IMR-90 (cell line): Measurements from ENCODE around the gene FAHD1. TPM values are rescaled to one million over a fixed set of nuclear protein-coding genes. Genes with fewer than 3 reads are reported as not detected.

Experiments
- ATAC-seq: fragments of 200-7000 bp; cut with Tn5 transposase; 2 replicates; pipeline ENCODE4 v1.9.1; 2020; ENCODE audit warnings: low read depth, mild to moderate bottlenecking, moderate library complexity
- BruUV-seq: library from RNA; stranded (reverse); fragments of 400-500 nt; replicated peaks from 2 replicates; lab custom pipeline; 2021; lab: Mats Ljungman, UMichigan
- CTCF ChIA-PET: fragments of 300-600 bp; formaldehyde crosslinking; extraction: SDS; loops from one replicate; lab custom pipeline; 2021; ENCODE audit warnings: antibody characterized with exemption; lab: Yijun Ruan, JAX
- POLR2A ChIA-PET: fragments of 300-600 bp; sonication (Branson Sonifier 250); formaldehyde crosslinking; loops from one replicate; lab custom pipeline; 2022; ENCODE audit warnings: antibody characterized with exemption; ENCODE audit not compliant: unreplicated experiment; lab: Charles Lee
- DNase-seq: peaks from one replicate; pipeline ENCODE4 v3.0.0; 2013
- H2AFZ ChIP-seq: replicated peaks from 2 replicates; pipeline ENCODE3; 2013; ENCODE audit warnings: low read length, mild to moderate bottlenecking; ENCODE audit not compliant: poor library complexity
- H2AK5ac ChIP-seq: 2 replicates; pipeline ENCODE4 v1.6.1; 2013; ENCODE audit warnings: low read depth, low read length, inconsistent platforms
- H2AK9ac ChIP-seq: replicated peaks from 2 replicates; pipeline ENCODE3; 2013; ENCODE audit warnings: mild to moderate bottlenecking, low read depth, low read length, moderate library complexity; ENCODE audit not compliant: poor library complexity
- H2BK120ac ChIP-seq: 2 replicates; pipeline ENCODE4 v1.6.1; 2013; ENCODE audit warnings: low read depth, low read length, inconsistent platforms
- H2BK15ac ChIP-seq: 3 replicates; pipeline ENCODE4 v1.6.1; 2013; ENCODE audit warnings: low read depth, low read length, inconsistent platforms
- H2BK20ac ChIP-seq: 2 replicates; pipeline ENCODE4 v1.6.1; 2013; ENCODE audit warnings: low read depth, mild to moderate bottlenecking, inconsistent platforms, low read length, moderate library complexity
- H2BK5ac ChIP-seq: 2 replicates; pipeline ENCODE4 v1.6.1; 2013; ENCODE audit warnings: mild to moderate bottlenecking, low read depth, low read length, inconsistent platforms; ENCODE audit not compliant: poor library complexity, severe bottlenecking
- H3K14ac ChIP-seq: replicated peaks from 2 replicates; pipeline ENCODE4 v1.6.1; 2013; ENCODE audit warnings: low read depth, low read length, inconsistent platforms
- H3K18ac ChIP-seq: 2 replicates; pipeline ENCODE4 v1.6.1; 2013; ENCODE audit warnings: low read depth, low read length, control low read depth
- H3K23ac ChIP-seq: 2 replicates; pipeline ENCODE4 v1.6.1; 2013; ENCODE audit warnings: low read depth, low read length, inconsistent platforms
- H3K27ac ChIP-seq: 2 replicates; pipeline ENCODE4 v1.5.1; 2013; ENCODE audit warnings: mild to moderate bottlenecking, control low read depth, low read length; ENCODE audit not compliant: insufficient read depth
- H3K27me3 ChIP-seq: 2 replicates; pipeline ENCODE4 v1.6.1; 2013; ENCODE audit warnings: low read length; ENCODE audit not compliant: control insufficient read depth, insufficient read depth
- H3K36me3 ChIP-seq: 2 replicates; pipeline ENCODE4 v1.6.1; 2013; ENCODE audit warnings: low read length, mixed read lengths; ENCODE audit not compliant: control insufficient read depth, insufficient read depth
- H3K4ac ChIP-seq: 2 replicates; pipeline ENCODE4 v1.6.1; 2013; ENCODE audit warnings: low read depth, low read length, inconsistent platforms
- H3K4me1 ChIP-seq: 2 replicates; pipeline ENCODE4 v1.6.1; 2013; ENCODE audit warnings: low read length, mixed read lengths; ENCODE audit not compliant: control insufficient read depth, insufficient read depth
- H3K4me2 ChIP-seq: 2 replicates; pipeline ENCODE4 v1.6.1; 2013; ENCODE audit warnings: low read depth, mild to moderate bottlenecking, control low read depth, low read length, moderate library complexity
- H3K4me3 ChIP-seq: 2 replicates; pipeline ENCODE4 v1.5.1; 2013; ENCODE audit warnings: low read depth, mild to moderate bottlenecking, control low read depth, low read length, moderate library complexity; ENCODE audit not compliant: insufficient read depth
- H3K56ac ChIP-seq: 2 replicates; pipeline ENCODE4 v1.6.1; 2013; ENCODE audit warnings: low read length, inconsistent platforms; ENCODE audit not compliant: insufficient read depth; ENCODE audit errors: extremely low read depth
- H3K79me1 ChIP-seq, 2 experiments: 2 replicates each; pipeline ENCODE4 v1.6.1; 2013; ENCODE audit warnings: low read length in 2 of 2, inconsistent platforms in 1 of 2, low read depth in 1 of 2
- H3K9ac ChIP-seq: 2 replicates; pipeline ENCODE4 v1.6.1; 2013; ENCODE audit warnings: low read depth, low read length, control low read depth
- H3K9me1 ChIP-seq: 2 replicates; pipeline ENCODE4 v1.6.1; 2013; ENCODE audit warnings: low read length, inconsistent platforms; ENCODE audit not compliant: insufficient read depth
- H3K9me3 ChIP-seq: 2 replicates; pipeline ENCODE4 v1.6.1; 2013; ENCODE audit warnings: low read length; ENCODE audit not compliant: control insufficient read depth, insufficient read depth
- H4K20me1 ChIP-seq: 2 replicates; pipeline ENCODE4 v1.6.1; 2013; ENCODE audit warnings: low read length, inconsistent platforms; ENCODE audit not compliant: insufficient read depth
- H4K5ac ChIP-seq: 2 replicates; pipeline ENCODE4 v1.6.1; 2013; ENCODE audit warnings: mild to moderate bottlenecking, low read depth, low read length, control low read depth
- H4K8ac ChIP-seq, 2 experiments: 2 replicates each; pipeline ENCODE4 v1.6.1; 2013; ENCODE audit warnings: low read depth in 2 of 2, low read length in 2 of 2, control low read depth in 1 of 2, inconsistent platforms in 1 of 2
- H4K91ac ChIP-seq: 2 replicates; pipeline ENCODE4 v1.6.1; 2013; ENCODE audit warnings: low read depth, low read length, inconsistent platforms; ENCODE audit not compliant: insufficient read depth
- BHLHE40 ChIP-seq: fragments of 150-350 bp; IDR thresholded peaks from 2 replicates; pipeline ENCODE4 v1.6.1; 2016; ENCODE audit warnings: mild to moderate bottlenecking, low read depth, low read length
- CEBPB ChIP-seq: IDR thresholded peaks from 2 replicates; pipeline ENCODE4 v1.6.1; 2012; ENCODE audit warnings: low read depth, low read length, improper control_type of control experiment
- CHD1 ChIP-seq: IDR thresholded peaks from 2 replicates; pipeline ENCODE4 v1.6.1; 2012; ENCODE audit warnings: low read depth, low read length, improper control_type of control experiment
- FOS ChIP-seq: fragments of 150-350 bp; IDR thresholded peaks from 2 replicates; pipeline ENCODE4 v1.6.1; 2016; ENCODE audit warnings: low read depth, low read length
- MAFK ChIP-seq: IDR thresholded peaks from 2 replicates; pipeline ENCODE4 v1.6.1; 2012; ENCODE audit warnings: low read depth, low read length, improper control_type of control experiment
- MAZ ChIP-seq: IDR thresholded peaks from 2 replicates; pipeline ENCODE4 v1.6.1; 2012; ENCODE audit warnings: low read depth, mild to moderate bottlenecking, low read length, improper control_type of control experiment, moderate library complexity, borderline replicate concordance
- MXI1 ChIP-seq: IDR thresholded peaks from 2 replicates; pipeline ENCODE4 v1.6.1; 2012; ENCODE audit warnings: low read depth, mild to moderate bottlenecking, low read length, moderate library complexity, borderline replicate concordance
- NFE2L2 ChIP-seq: fragments of 150-350 bp; IDR thresholded peaks from 2 replicates; pipeline ENCODE4 v1.6.1; 2016; ENCODE audit warnings: low read depth, mild to moderate bottlenecking, low read length
- POLR2A ChIP-seq: IDR thresholded peaks from 2 replicates; pipeline ENCODE4 v1.6.1; 2012; ENCODE audit warnings: mild to moderate bottlenecking, low read depth, low read length
- RAD21 ChIP-seq: IDR thresholded peaks from 2 replicates; pipeline ENCODE4 v1.6.1; 2012; ENCODE audit warnings: low read length, improper control_type of control experiment
- RCOR1 ChIP-seq: IDR thresholded peaks from 2 replicates; pipeline ENCODE4 v1.6.1; 2012; ENCODE audit warnings: mild to moderate bottlenecking, low read length, improper control_type of control experiment; ENCODE audit not compliant: insufficient replicate concordance
- RFX5 ChIP-seq: IDR thresholded peaks from 2 replicates; pipeline ENCODE4 v1.8.0; 2012; ENCODE audit warnings: low read depth, mild to moderate bottlenecking, low read length, moderate library complexity
- SMC3 ChIP-seq: fragments of 150-350 bp; IDR thresholded peaks from 2 replicates; pipeline ENCODE4 v1.6.1; 2016; ENCODE audit warnings: low read depth, mild to moderate bottlenecking, antibody characterized with exemption, low read length, moderate library complexity
- WGBS, 2 experiments: methylation state at CpG; one replicate each; pipeline versions ENCODE4 v1.1.5 to v1.1.7; 2013; ENCODE audit warnings: missing lambda C conversion rate in 2 of 2; ENCODE audit not compliant: insufficient read length in 1 of 2; ENCODE audit errors: extremely low coverage in 2 of 2; 5-methylcytosine and 5-hydroxymethylcytosine counted together
- dilution Hi-C: fragments of 300-500 bp; cut with HindIII; formaldehyde crosslinking; loops from one replicate; pipeline ENCODE4 v1.14.3; 2018; ENCODE audit warnings: low sequenced_read_pairs; ENCODE audit not compliant: unreplicated experiment
- in situ Hi-C: fragments of 300-500 bp; cut with MboI; formaldehyde crosslinking; loops from 3 replicates; pipeline ENCODE4 v1.14.3; 2019; ENCODE audit warnings: low sequenced_read_pairs, inconsistent platforms, mixed read lengths
- intact Hi-C: fragments of 100-400 bp; cut with micrococcal nuclease; formaldehyde crosslinking; loops from 2 replicates; pipeline ENCODE4 v1.10.0; 2022
- polyA plus RNA-seq, 3 experiments: library from polyadenylated mRNA; depleted of rRNA; stranded (reverse); fragments of >200 nt; gene quantifications; 2 replicates each; pipeline ENCODE4 v1.2.3, GENCODE V29; 2012; ENCODE audit warnings: low replicate concordance in 1 of 3
- total RNA-seq: library from RNA; depleted of rRNA; stranded (reverse); fragments of >200 nt; gene quantifications from 2 replicates; pipeline ENCODE4 v1.2.3, GENCODE V29; 2012
- TF ChIP-seq, protein P1 (sequence below): fragments of 150-350 bp; IDR thresholded peaks from 2 replicates; pipeline ENCODE4 v1.6.1; 2016; ENCODE audit warnings: low read depth, mild to moderate bottlenecking, low read length, moderate library complexity, borderline replicate concordance
- TF ChIP-seq, protein P2 (sequence below): conservative IDR thresholded peaks from 2 replicates; pipeline ENCODE4 v1.5.1; 2012; ENCODE audit warnings: mild to moderate bottlenecking, low read depth, low read length, improper control_type of control experiment
- TF ChIP-seq, protein P3 (sequence below): fragments of 150-350 bp; IDR thresholded peaks from 2 replicates; pipeline ENCODE4 v1.6.1; 2017; ENCODE audit warnings: mild to moderate bottlenecking, antibody characterized with exemption, low read length, low read depth

The FAHD1 gene
- total and polyA plus RNA-seq, 2 of the 4 experiments (the other 2 are of a cell fraction) = 65.3 to 85.9 TPM

DNA sequence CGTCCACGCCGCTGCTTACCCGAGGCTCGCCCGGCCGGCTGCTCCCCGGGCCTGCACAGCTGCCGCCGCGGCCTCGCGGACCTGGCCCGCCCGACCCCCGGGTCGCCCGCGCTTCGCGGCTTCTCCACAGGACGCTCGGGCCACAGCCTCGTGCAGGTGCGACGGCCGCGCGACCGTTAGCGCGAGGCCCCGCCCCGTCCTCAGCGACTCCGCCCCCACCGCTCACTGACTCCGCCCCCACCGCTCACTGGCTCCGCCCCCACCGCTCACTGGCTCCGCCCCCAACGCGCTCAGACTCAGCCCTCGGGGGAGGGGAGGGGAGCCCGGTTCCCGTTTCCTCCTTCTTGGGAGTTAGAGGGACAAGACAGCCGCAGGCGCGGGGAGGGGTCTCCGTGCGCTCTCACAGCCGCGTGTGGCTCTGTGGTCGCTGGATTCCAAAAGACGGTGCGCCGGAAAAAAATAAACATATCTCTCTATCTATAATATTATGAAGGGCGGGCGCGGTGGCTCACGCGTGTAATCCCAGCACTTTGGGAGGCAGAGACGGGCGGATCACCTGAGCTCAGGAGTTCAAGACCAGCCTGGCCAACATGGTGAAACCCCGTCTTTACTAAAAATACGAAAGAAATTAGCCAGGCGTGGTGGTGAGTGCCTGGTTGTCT, 45.1 kb downstream of the FAHD1 start, which contains the start of gene MEIOB:
Gene MEIOB, minus strand, starts transcription at position 191 of the 662 bp plus-strand sequence. CDS start 3,989 bp downstream, outside the sequence.
- Histone ChIP-seq H3K4me1 (peaks cover 2% of the 10 kb centered on the region; the same call in 1 of the 2 replicates), H3K9me3 (no peaks in the 10 kb centered on the region), H2BK120ac (no peak within 1 kb of the TSS), H3K4ac (no peak within 1 kb of the TSS), H3K36me3 (no peaks in the 10 kb centered on the region), H4K91ac (no peak within 1 kb of the TSS), H3K9me1 (no peaks in the 10 kb centered on the region), H3K9ac (no peak within 1 kb of the TSS), H2AK9ac (no peak within 1 kb of the TSS), H3K18ac (no peak within 1 kb of the TSS), H2BK15ac (no peak within 1 kb of the TSS), H3K27ac (no peak within 1 kb of the TSS), H3K23ac (no peak within 1 kb of the TSS), H4K8ac (no peak within 1 kb of the TSS), H4K5ac (no peak within 1 kb of the TSS), H2AK5ac (no peak within 1 kb of the TSS), H4K20me1 (0 out of 2 replicates have a peak, but pooled peaks cover 4% of the 10 kb centered on the region), H2AFZ (peak within 1 kb of the TSS; percentile 75), H3K27me3 (peaks cover 19% of the 10 kb centered on the region), H3K4me2 (peak within 1 kb of the TSS; percentile 56), H3K79me1 (no peaks in the 10 kb centered on the region), H3K14ac (no peak within 1 kb of the TSS), H2BK5ac (no peak within 1 kb of the TSS), H2BK20ac (no peak within 1 kb of the TSS), H3K4me3 (peak within 1 kb of the TSS; percentile 12; the same call in 1 of the 2 replicates), H3K56ac (no peak within 1 kb of the TSS)
- ATAC-seq (peak; percentile 90), DNase-seq (no peak)
- intact Hi-C loops = no loop called here
- ChIA-PET CTCF (no interaction called here), POLR2A (no interaction called here)
- no TSS peak for BruUV-seq
- TF ChIP-seq MXI1 (no peak), RCOR1 (no peak), BHLHE40 (no peak), CEBPB (no peak), MAZ (no peak), RAD21 (no peak), POLR2A (no peak), RFX5 (no peak), SMC3 (no peak), CHD1 (no peak), NFE2L2 (no peak), FOS (no peak), MAFK (no peak)
- TF ChIP-seq, protein P1, sequence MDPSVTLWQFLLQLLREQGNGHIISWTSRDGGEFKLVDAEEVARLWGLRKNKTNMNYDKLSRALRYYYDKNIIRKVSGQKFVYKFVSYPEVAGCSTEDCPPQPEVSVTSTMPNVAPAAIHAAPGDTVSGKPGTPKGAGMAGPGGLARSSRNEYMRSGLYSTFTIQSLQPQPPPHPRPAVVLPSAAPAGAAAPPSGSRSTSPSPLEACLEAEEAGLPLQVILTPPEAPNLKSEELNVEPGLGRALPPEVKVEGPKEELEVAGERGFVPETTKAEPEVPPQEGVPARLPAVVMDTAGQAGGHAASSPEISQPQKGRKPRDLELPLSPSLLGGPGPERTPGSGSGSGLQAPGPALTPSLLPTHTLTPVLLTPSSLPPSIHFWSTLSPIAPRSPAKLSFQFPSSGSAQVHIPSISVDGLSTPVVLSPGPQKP = no peak
- TF ChIP-seq, protein P2, sequence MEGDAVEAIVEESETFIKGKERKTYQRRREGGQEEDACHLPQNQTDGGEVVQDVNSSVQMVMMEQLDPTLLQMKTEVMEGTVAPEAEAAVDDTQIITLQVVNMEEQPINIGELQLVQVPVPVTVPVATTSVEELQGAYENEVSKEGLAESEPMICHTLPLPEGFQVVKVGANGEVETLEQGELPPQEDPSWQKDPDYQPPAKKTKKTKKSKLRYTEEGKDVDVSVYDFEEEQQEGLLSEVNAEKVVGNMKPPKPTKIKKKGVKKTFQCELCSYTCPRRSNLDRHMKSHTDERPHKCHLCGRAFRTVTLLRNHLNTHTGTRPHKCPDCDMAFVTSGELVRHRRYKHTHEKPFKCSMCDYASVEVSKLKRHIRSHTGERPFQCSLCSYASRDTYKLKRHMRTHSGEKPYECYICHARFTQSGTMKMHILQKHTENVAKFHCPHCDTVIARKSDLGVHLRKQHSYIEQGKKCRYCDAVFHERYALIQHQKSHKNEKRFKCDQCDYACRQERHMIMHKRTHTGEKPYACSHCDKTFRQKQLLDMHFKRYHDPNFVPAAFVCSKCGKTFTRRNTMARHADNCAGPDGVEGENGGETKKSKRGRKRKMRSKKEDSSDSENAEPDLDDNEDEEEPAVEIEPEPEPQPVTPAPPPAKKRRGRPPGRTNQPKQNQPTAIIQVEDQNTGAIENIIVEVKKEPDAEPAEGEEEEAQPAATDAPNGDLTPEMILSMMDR = no peak
- TF ChIP-seq, protein P3, sequence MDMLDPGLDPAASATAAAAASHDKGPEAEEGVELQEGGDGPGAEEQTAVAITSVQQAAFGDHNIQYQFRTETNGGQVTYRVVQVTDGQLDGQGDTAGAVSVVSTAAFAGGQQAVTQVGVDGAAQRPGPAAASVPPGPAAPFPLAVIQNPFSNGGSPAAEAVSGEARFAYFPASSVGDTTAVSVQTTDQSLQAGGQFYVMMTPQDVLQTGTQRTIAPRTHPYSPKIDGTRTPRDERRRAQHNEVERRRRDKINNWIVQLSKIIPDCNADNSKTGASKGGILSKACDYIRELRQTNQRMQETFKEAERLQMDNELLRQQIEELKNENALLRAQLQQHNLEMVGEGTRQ = no peak
- in situ Hi-C loops = no loop called here
- dilution Hi-C loops = no loop called here
- 12% methylated on average over 10 of the region's 68 CpGs; no CpG with 5 or more reads in 1 of the 2 experiments for WGBS, 2 experiments
